ENCODE data around the gene ZNF319.

DNA sequence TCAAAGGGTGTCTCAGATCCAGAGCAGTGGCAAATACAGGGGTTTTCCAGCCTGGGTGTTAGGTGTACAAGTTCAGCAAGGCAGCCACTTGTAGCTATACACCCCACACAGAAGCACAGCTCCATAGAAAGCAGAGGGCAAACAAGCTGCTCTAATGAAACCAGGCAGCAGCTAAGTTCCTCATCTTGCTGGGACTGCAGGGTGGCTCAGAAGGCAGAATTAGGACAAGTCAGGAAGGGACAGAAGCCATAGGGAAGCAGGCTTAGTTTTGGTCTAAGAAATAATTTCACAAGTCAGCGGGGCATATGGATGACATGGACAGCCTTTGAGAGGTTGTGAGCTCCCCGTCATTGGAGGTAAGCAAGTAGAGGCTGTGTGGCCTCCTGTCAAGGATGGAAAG is 53.2 kb downstream of the ZNF319 start:
- TF ChIP-seq POLR2AphosphoS5 (IDR thresholded peaks at IDR 0.05; ENCODE audit: low read depth, low read length) (no peak), RFX5 (IDR thresholded peaks at IDR 0.05; ENCODE audit: borderline replicate concordance, low read depth, low read length) (no peak), EZH2 (IDR thresholded peaks at IDR 0.05; ENCODE audit: low read depth, low read length, severe bottlenecking) (no peak), TAF1 (IDR thresholded peaks at IDR 0.05; ENCODE audit: low read depth, low read length) (no peak), CBX5 (IDR thresholded peaks at IDR 0.05; ENCODE audit: low read depth, low read length) (no peak), GABPA (IDR thresholded peaks at IDR 0.05; ENCODE audit: borderline replicate concordance, insufficient read depth, low read length) (no peak)
- TF ChIP-seq, protein P1, sequence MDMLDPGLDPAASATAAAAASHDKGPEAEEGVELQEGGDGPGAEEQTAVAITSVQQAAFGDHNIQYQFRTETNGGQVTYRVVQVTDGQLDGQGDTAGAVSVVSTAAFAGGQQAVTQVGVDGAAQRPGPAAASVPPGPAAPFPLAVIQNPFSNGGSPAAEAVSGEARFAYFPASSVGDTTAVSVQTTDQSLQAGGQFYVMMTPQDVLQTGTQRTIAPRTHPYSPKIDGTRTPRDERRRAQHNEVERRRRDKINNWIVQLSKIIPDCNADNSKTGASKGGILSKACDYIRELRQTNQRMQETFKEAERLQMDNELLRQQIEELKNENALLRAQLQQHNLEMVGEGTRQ (IDR thresholded peaks at IDR 0.05; ENCODE audit: low read length), result no peak
- TF ChIP-seq, protein P2, sequence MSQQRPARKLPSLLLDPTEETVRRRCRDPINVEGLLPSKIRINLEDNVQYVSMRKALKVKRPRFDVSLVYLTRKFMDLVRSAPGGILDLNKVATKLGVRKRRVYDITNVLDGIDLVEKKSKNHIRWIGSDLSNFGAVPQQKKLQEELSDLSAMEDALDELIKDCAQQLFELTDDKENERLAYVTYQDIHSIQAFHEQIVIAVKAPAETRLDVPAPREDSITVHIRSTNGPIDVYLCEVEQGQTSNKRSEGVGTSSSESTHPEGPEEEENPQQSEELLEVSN (IDR thresholded peaks at IDR 0.05), result no peak
- TF ChIP-seq, protein P3, sequence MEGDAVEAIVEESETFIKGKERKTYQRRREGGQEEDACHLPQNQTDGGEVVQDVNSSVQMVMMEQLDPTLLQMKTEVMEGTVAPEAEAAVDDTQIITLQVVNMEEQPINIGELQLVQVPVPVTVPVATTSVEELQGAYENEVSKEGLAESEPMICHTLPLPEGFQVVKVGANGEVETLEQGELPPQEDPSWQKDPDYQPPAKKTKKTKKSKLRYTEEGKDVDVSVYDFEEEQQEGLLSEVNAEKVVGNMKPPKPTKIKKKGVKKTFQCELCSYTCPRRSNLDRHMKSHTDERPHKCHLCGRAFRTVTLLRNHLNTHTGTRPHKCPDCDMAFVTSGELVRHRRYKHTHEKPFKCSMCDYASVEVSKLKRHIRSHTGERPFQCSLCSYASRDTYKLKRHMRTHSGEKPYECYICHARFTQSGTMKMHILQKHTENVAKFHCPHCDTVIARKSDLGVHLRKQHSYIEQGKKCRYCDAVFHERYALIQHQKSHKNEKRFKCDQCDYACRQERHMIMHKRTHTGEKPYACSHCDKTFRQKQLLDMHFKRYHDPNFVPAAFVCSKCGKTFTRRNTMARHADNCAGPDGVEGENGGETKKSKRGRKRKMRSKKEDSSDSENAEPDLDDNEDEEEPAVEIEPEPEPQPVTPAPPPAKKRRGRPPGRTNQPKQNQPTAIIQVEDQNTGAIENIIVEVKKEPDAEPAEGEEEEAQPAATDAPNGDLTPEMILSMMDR (IDR thresholded peaks at IDR 0.05; ENCODE audit: control extremely low read depth in 1 of 3, insufficient read depth in 1 of 3, low read depth in 1 of 3, low read length in 3 of 3), result no peak
